Fibroblast of lung (primary cell): ENCODE measurements around the gene CHD5. TPM values are rescaled to one million over a fixed set of nuclear protein-coding genes. Genes with fewer than 3 reads are reported as not detected.

Experiments used
- DNase-seq, 2 donors: peaks; one replicate each; pipeline versions ENCODE4 v3.0.0 to v3.0.0-alpha.2; 2010; ENCODE audit warnings: low read depth in 2 of 2
- H2AFZ ChIP-seq: 2 replicates; pipeline ENCODE4 v1.5.1; 2012; ENCODE audit warnings: low read length, control low read depth, inconsistent platforms
- H3K27ac ChIP-seq: 2 replicates; pipeline ENCODE4 v1.5.1; 2011; ENCODE audit warnings: low read length, control low read depth; ENCODE audit not compliant: insufficient read depth
- H3K27me3 ChIP-seq: 2 replicates; pipeline ENCODE4 v1.5.1; 2011; ENCODE audit warnings: mild to moderate bottlenecking, low read length; ENCODE audit not compliant: control insufficient read depth, insufficient read depth
- H3K36me3 ChIP-seq: 2 replicates; pipeline ENCODE4 v1.5.1; 2011; ENCODE audit warnings: low read length; ENCODE audit not compliant: control insufficient read depth, insufficient read depth
- H3K4me1 ChIP-seq: 2 replicates; pipeline ENCODE4 v1.5.1; 2011; ENCODE audit warnings: low read length; ENCODE audit not compliant: control insufficient read depth, insufficient read depth; ENCODE audit errors: extremely low read depth
- H3K4me2 ChIP-seq: 2 replicates; pipeline ENCODE4 v1.5.1; 2011; ENCODE audit warnings: low read length, control low read depth; ENCODE audit not compliant: insufficient read depth; ENCODE audit errors: extremely low read depth
- H3K4me3 ChIP-seq, 4 experiments: fragments of 200-600 bp in 1 of 4; sonication (generic) in 1 of 4; replicated peaks in 1 of 4; 2 replicates each; pipeline ENCODE4 v1.5.1; 2011 to 2016; ENCODE audit warnings: low read length in 4 of 4, low read depth in 3 of 4, mild to moderate bottlenecking in 3 of 4, control low read depth in 2 of 4, inconsistent platforms in 1 of 4, mixed read lengths in 1 of 4; ENCODE audit not compliant: insufficient read depth in 1 of 4; ENCODE audit errors: control extremely low read depth in 1 of 4
- H3K79me2 ChIP-seq: 2 replicates; pipeline ENCODE4 v1.5.1; 2012; ENCODE audit warnings: mild to moderate bottlenecking, low read length, inconsistent platforms; ENCODE audit not compliant: control insufficient read depth, insufficient read depth
- H3K9ac ChIP-seq: 2 replicates; pipeline ENCODE4 v1.5.1; 2011; ENCODE audit warnings: mild to moderate bottlenecking, low read length, control low read depth; ENCODE audit not compliant: insufficient read depth
- H3K9me3 ChIP-seq: 2 replicates; pipeline ENCODE4 v1.5.1; 2012; ENCODE audit warnings: low read depth, low read length; ENCODE audit not compliant: control insufficient read depth, insufficient read depth
- H4K20me1 ChIP-seq: 2 replicates; pipeline ENCODE4 v1.5.1; 2011; ENCODE audit warnings: low read length; ENCODE audit not compliant: control insufficient read depth, insufficient read depth; ENCODE audit errors: extremely low read depth
- CTCF ChIP-seq, 2 donors: IDR thresholded peaks in 1 of 2; conservative IDR thresholded peaks in 1 of 2; 1 replicate in 1 of 2; 2 replicates in 1 of 2; pipeline ENCODE4 v1.5.1; 2011 to 2012; ENCODE audit warnings: low read length in 2 of 2, control low read depth in 1 of 2, inconsistent platforms in 1 of 2, low read depth in 1 of 2, mild to moderate bottlenecking in 1 of 2
- EZH2 ChIP-seq: IDR thresholded peaks from 2 replicates; pipeline ENCODE4 v1.5.1; 2012; ENCODE audit warnings: low read length, control low read depth, mild to moderate bottlenecking; ENCODE audit errors: missing control alignments
- polyA plus RNA-seq, 2 donors: library from polyadenylated mRNA; depleted of rRNA in 1 of 2; stranded (reverse) in 1 of 2; unstranded in 1 of 2; fragments of >200 nt; gene quantifications; 2 replicates each; pipeline ENCODE4 v1.2.1, GENCODE V29; 2011 to 2012; ENCODE audit warnings: missing spikeins in 1 of 2
- total RNA-seq: library from RNA; depleted of rRNA; stranded (reverse); fragments of >200 nt; gene quantifications from 2 replicates; pipeline ENCODE4 v1.2.1, GENCODE V29; 2014

CHD5 gene
- total and polyA plus RNA-seq, 2 donors (not counting 1 experiment from before 2014, with no cell fraction given), result under 0.01 to 0.01 TPM

GRCh38 chr1:6116137-6116536 is 64.0 kb downstream of the CHD5 start:
- Histone ChIP-seq H3K36me3 (no peaks in the 10 kb centered on the region), H3K9me3 (no peaks in the 10 kb centered on the region)

GRCh38 chr1:6113745-6114144 is 66.4 kb downstream of the CHD5 start:
- Histone ChIP-seq H3K27me3 (no peaks in the 10 kb centered on the region), H3K27ac (no peak overlapping the region), H3K4me1 (no peaks in the 10 kb centered on the region), H3K36me3 (no peaks in the 10 kb centered on the region), H3K9me3 (no peaks in the 10 kb centered on the region), H4K20me1 (no peaks in the 10 kb centered on the region), H3K79me2 (no peaks in the 10 kb centered on the region), H3K4me3 (no peak overlapping the region), H2AFZ (no peak overlapping the region), H3K4me2 (no peak overlapping the region), H3K9ac (no peak overlapping the region)
- TF ChIP-seq EZH2 (no peak), CTCF (conservative IDR thresholded peaks at IDR 0.05 in 1 of 2, IDR thresholded peaks at IDR 0.05 in 1 of 2; ENCODE audit: low read depth in 1 of 2, low read length in 2 of 2) (no peak)
- DNase-seq, result no peak

More at GRCh38 chr1:6116137-6116536, 64.0 kb downstream of the CHD5 start:
- Histone ChIP-seq H4K20me1 (no peaks in the 10 kb centered on the region), H3K4me1 (no peaks in the 10 kb centered on the region), H2AFZ (no peak overlapping the region), H3K27ac (no peak overlapping the region), H3K4me2 (no peak overlapping the region), H3K9ac (no peak overlapping the region), H3K79me2 (no peaks in the 10 kb centered on the region), H3K27me3 (no peaks in the 10 kb centered on the region), H3K4me3 (no peak overlapping the region)
- TF ChIP-seq EZH2, result no peak
- TF ChIP-seq CTCF (conservative IDR thresholded peaks at IDR 0.05 in 1 of 2, IDR thresholded peaks at IDR 0.05 in 1 of 2; ENCODE audit: low read depth in 1 of 2, low read length in 2 of 2), result no peak
- peak; percentile 3 to 4 for DNase-seq

DNA sequence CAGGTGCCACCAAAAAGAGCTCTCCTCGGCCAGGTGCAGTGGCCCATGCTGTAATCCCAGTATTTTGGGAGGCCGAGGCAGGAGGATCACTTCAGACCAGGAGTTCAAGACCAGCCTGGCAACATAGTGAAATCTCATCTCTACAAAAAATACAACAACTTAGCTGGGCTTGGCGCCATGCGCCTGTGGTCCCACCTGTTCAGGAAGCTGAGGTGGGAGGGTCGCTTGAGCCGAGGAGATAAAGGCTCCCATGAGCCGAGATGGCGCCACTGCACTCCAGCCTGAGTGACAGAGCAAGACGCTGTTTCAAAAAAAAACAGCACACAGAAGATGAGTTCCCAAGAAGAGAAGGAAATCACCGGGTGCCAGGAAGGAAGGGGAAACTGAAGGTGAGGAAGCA is 67.0 kb downstream of the CHD5 start:
- TF ChIP-seq EZH2 (no peak), CTCF (conservative IDR thresholded peaks at IDR 0.05 in 1 of 2, IDR thresholded peaks at IDR 0.05 in 1 of 2; ENCODE audit: low read depth in 1 of 2, low read length in 2 of 2) (no peak)
- no peaks in the 10 kb centered on the region for H3K79me2 ChIP-seq
- DNase-seq, result no peak
- no peaks in the 10 kb centered on the region for H3K27me3 ChIP-seq
- H3K4me3 ChIP-seq, result no peak overlapping the region
- H3K36me3 ChIP-seq, result no peaks in the 10 kb centered on the region
- no peaks in the 10 kb centered on the region for H3K4me1 ChIP-seq
- H3K9me3 ChIP-seq, result no peaks in the 10 kb centered on the region
- no peak overlapping the region for H3K9ac ChIP-seq
- H3K27ac ChIP-seq, result no peak overlapping the region
- no peaks in the 10 kb centered on the region for H4K20me1 ChIP-seq
- H3K4me2 ChIP-seq, result no peak overlapping the region
- no peak overlapping the region for H2AFZ ChIP-seq
